OCI-LY3 (cell line): ENCODE measurements around the gene TVP23A.

Experiments used
- H2AFZ ChIP-seq: fragments of 200-600, 300-600 bp; shearing (Covaris generic); 2 replicates; pipeline ENCODE4 v1.6.0; 2014; ENCODE audit warnings: antibody characterized with exemption, low read depth, low read length
- H3K27ac ChIP-seq: fragments of 200-600, 300-600 bp; sonication (generic); 2 replicates; pipeline ENCODE4 v1.5.1; 2014; ENCODE audit warnings: mild to moderate bottlenecking, low read length, moderate library complexity, mixed read lengths
- H3K27me3 ChIP-seq: fragments of 200-600, 300-600 bp; sonication (generic); 2 replicates; pipeline ENCODE4 v1.6.1; 2014; ENCODE audit warnings: low read depth, low read length, mixed read lengths
- H3K36me3 ChIP-seq: fragments of 200-600, 300-600 bp; sonication (generic); replicated peaks from 2 replicates; pipeline ENCODE3; 2014; ENCODE audit warnings: low read depth, low read length, mixed read lengths
- H3K4me1 ChIP-seq: fragments of 300-600, 200-600 bp; sonication (generic); 2 replicates; pipeline ENCODE4 v1.6.1; 2014; ENCODE audit warnings: low read length, mixed read lengths
- H3K4me2 ChIP-seq: fragments of 200-600, 300-600 bp; sonication (generic); 2 replicates; pipeline ENCODE4 v1.6.1; 2014; ENCODE audit warnings: low read length, mixed read lengths
- H3K4me3 ChIP-seq: fragments of 300-600, 200-600 bp; sonication (generic); 2 replicates; pipeline ENCODE4 v1.5.1; 2014; ENCODE audit warnings: antibody characterized with exemption, mild to moderate bottlenecking, low read length, moderate library complexity
- H3K79me2 ChIP-seq: fragments of 300-600, 200-600 bp; shearing (Covaris generic); 2 replicates; pipeline ENCODE4 v1.6.1; 2014; ENCODE audit warnings: mild to moderate bottlenecking, low read length, mixed read lengths
- H3K9ac ChIP-seq: fragments of 300-600, 200-600 bp; shearing (Covaris generic); 2 replicates; pipeline ENCODE4 v1.6.0; 2014; ENCODE audit warnings: mild to moderate bottlenecking, low read length, moderate library complexity
- H3K9me3 ChIP-seq: fragments of 200-600, 300-600 bp; shearing (Covaris generic); 2 replicates; pipeline ENCODE4 v1.6.1; 2014; ENCODE audit warnings: low read length, mixed read lengths; ENCODE audit not compliant: insufficient read depth
- H4K20me1 ChIP-seq: fragments of 200-600, 300-600 bp; sonication (generic); 2 replicates; pipeline ENCODE4 v1.6.1; 2016; ENCODE audit warnings: low read length, mixed read lengths; ENCODE audit not compliant: insufficient read depth
- EZH2phosphoT487 ChIP-seq: fragments of 200-600 bp; shearing (Covaris generic); IDR thresholded peaks from 2 replicates; pipeline ENCODE4 v1.6.1; 2018; ENCODE audit warnings: antibody characterized with exemption, mixed run types, low read depth
- TF ChIP-seq, protein P1 (sequence below): fragments of 200-600, 300-600 bp; sonication (generic); IDR thresholded peaks from 2 replicates; pipeline ENCODE4 v1.5.1; 2014; ENCODE audit warnings: antibody characterized with exemption, low read length, low read depth

TVP23A gene

GRCh38 chr16:10846213-10846998 lies 27.8 kb upstream of the TVP23A start:
- H3K9me3 ChIP-seq, result no peaks in the 10 kb centered on the region
- no peaks in the 10 kb centered on the region for H3K36me3 ChIP-seq
- H3K4me3 ChIP-seq, result no peak overlapping the region
- H2AFZ ChIP-seq, result no peak overlapping the region
- H3K4me1 ChIP-seq, result peaks cover 23% of the 10 kb centered on the region
- H3K9ac ChIP-seq, result no peak overlapping the region
- H4K20me1 ChIP-seq, result no peaks in the 10 kb centered on the region
- H3K79me2 ChIP-seq, result no peaks in the 10 kb centered on the region
- no peaks in the 10 kb centered on the region for H3K27me3 ChIP-seq
- TF ChIP-seq EZH2phosphoT487, result no peak
- TF ChIP-seq, protein P1, sequence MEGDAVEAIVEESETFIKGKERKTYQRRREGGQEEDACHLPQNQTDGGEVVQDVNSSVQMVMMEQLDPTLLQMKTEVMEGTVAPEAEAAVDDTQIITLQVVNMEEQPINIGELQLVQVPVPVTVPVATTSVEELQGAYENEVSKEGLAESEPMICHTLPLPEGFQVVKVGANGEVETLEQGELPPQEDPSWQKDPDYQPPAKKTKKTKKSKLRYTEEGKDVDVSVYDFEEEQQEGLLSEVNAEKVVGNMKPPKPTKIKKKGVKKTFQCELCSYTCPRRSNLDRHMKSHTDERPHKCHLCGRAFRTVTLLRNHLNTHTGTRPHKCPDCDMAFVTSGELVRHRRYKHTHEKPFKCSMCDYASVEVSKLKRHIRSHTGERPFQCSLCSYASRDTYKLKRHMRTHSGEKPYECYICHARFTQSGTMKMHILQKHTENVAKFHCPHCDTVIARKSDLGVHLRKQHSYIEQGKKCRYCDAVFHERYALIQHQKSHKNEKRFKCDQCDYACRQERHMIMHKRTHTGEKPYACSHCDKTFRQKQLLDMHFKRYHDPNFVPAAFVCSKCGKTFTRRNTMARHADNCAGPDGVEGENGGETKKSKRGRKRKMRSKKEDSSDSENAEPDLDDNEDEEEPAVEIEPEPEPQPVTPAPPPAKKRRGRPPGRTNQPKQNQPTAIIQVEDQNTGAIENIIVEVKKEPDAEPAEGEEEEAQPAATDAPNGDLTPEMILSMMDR, result no peak
- H3K4me2 ChIP-seq, result no peak overlapping the region
- no peak overlapping the region for H3K27ac ChIP-seq

DNA sequence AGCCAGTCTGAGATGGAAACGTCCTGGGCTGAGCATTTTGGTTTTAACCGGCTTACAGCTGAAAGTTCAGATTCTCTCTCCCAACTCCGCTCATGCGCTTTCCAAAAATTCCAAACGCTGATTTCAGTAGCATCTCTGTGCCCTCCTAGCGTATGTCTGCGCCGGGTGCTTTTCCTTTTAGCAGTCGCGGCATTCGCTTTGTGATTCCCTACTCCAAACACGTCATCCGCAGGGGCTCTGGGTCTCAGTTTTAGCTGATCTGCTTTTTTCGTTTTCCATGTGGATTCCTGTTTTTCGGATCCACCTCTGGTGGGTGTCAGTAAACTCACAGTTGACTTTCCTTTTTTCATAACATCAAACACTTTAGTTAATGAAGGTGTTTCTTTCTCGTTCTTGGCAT lies 22.1 kb upstream of the TVP23A start:
- H3K4me1 ChIP-seq, result peaks cover 30% of the 10 kb centered on the region
- no peaks in the 10 kb centered on the region for H4K20me1 ChIP-seq
- no peak overlapping the region for H3K4me3 ChIP-seq
- no peak overlapping the region for H3K4me2 ChIP-seq
- 0 out of 2 replicates have a peak, but pooled peaks cover 5% of the 10 kb centered on the region for H3K9me3 ChIP-seq
- no peak overlapping the region for H3K27ac ChIP-seq
- peaks cover 3% of the 10 kb centered on the region; the same call in 1 of the 2 replicates for H3K27me3 ChIP-seq
- TF ChIP-seq, protein P1, result no peak
- TF ChIP-seq EZH2phosphoT487, result no peak
- H2AFZ ChIP-seq, result no peak overlapping the region
- H3K36me3 ChIP-seq, result peaks cover 7% of the 10 kb centered on the region
- H3K9ac ChIP-seq, result no peak overlapping the region
- no peaks in the 10 kb centered on the region for H3K79me2 ChIP-seq

DNA sequence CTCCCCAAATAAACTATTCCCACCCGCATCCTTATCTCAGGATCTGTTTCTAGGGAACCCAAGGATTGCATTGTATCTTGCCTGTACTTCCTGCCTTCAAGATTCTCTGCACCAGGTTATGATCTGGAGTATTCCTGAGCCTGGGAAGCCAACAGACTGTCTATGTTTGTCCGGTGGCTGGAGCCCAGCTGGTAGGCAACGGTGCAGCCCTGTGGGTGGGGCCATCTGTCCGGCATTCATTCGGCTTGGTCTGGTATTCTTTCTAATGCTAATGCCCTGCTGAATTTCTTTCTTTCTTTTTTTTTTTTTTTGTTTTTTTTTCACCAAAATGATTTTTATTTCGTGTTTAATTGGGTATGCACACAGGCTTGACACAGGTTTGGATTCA lies 20.7 kb upstream of the TVP23A start:
- peaks cover 7% of the 10 kb centered on the region for H3K36me3 ChIP-seq
- no peak overlapping the region for H2AFZ ChIP-seq
- 0 out of 2 replicates have a peak, but pooled peaks cover 5% of the 10 kb centered on the region for H3K9me3 ChIP-seq
- H3K27ac ChIP-seq, result no peak overlapping the region
- no peak for TF ChIP-seq EZH2phosphoT487
- TF ChIP-seq, protein P1, result no peak
- H3K79me2 ChIP-seq, result no peaks in the 10 kb centered on the region
- no peak overlapping the region for H3K9ac ChIP-seq
- H3K4me3 ChIP-seq, result no peak overlapping the region
- H3K4me1 ChIP-seq, result peaks cover 44% of the 10 kb centered on the region
- H3K4me2 ChIP-seq, result no peak overlapping the region
- peaks cover 3% of the 10 kb centered on the region; the same call in 1 of the 2 replicates for H3K27me3 ChIP-seq
- no peaks in the 10 kb centered on the region for H4K20me1 ChIP-seq

GRCh38 chr16:10838621-10839278 lies 20.2 kb upstream of the TVP23A start:
- no peak overlapping the region for H3K4me3 ChIP-seq
- no peak overlapping the region for H3K4me2 ChIP-seq
- H3K36me3 ChIP-seq, result peaks cover 7% of the 10 kb centered on the region
- no peak for TF ChIP-seq EZH2phosphoT487
- TF ChIP-seq, protein P1, result no peak
- H3K27ac ChIP-seq, result no peak overlapping the region
- no peak overlapping the region for H3K9ac ChIP-seq
- H3K4me1 ChIP-seq, result peaks cover 47% of the 10 kb centered on the region
- no peaks in the 10 kb centered on the region for H3K79me2 ChIP-seq
- H3K9me3 ChIP-seq, result 0 out of 2 replicates have a peak, but pooled peaks cover 5% of the 10 kb centered on the region
- no peak overlapping the region for H2AFZ ChIP-seq
- H4K20me1 ChIP-seq, result no peaks in the 10 kb centered on the region
- peaks cover 3% of the 10 kb centered on the region; the same call in 1 of the 2 replicates for H3K27me3 ChIP-seq
